ENCODE results near the gene THUMPD3. TPM values are rescaled to one million over a fixed set of nuclear protein-coding genes. Genes with fewer than 3 reads are reported as not detected.

Gene THUMPD3
- total RNA-seq, 1 donor from 2014 or later = 32.7 TPM

GRCh38 chr3:9433627-9434521 lies 71.0 kb downstream of the THUMPD3 start:
- peak overlapping the region; percentile 16 for H3K27ac Mint-ChIP-seq (ENCODE audit: unreplicated experiment)
- H3K79me2 ChIP-seq (ENCODE audit: insufficient read depth, low read length) = peaks cover 94% of the 10 kb centered on the region

GRCh38 chr3:9435316-9435715 lies 72.5 kb downstream of the THUMPD3 start:
- no peak overlapping the region for H3K27ac Mint-ChIP-seq (ENCODE audit: unreplicated experiment)
- Histone ChIP-seq H3K4me1 (ENCODE audit: insufficient read depth, low read length) (no peaks in the 10 kb centered on the region), H3K9me3 (ENCODE audit: insufficient read depth, low read depth, low read length) (no peaks in the 10 kb centered on the region), H3K4me3 (ENCODE audit: insufficient read depth, low read depth, low read length) (no peak overlapping the region), H2AFZ (ENCODE audit: low read depth, low read length) (no peak overlapping the region), H3K79me2 (ENCODE audit: insufficient read depth, low read length) (peaks cover 94% of the 10 kb centered on the region), H4K20me1 (ENCODE audit: insufficient read depth, low read length) (peaks cover 78% of the 10 kb centered on the region), H3K36me3 (ENCODE audit: insufficient read depth, low read length) (peaks cover 76% of the 10 kb centered on the region), H3K27me3 (ENCODE audit: insufficient read depth, low read length) (no peaks in the 10 kb centered on the region), H3K27ac (ENCODE audit: low read depth, low read length) (no peak overlapping the region), H3K9ac (ENCODE audit: low read length) (no peak overlapping the region), H3K4me2 (ENCODE audit: low read length) (no peak overlapping the region)
- DNase-seq (ENCODE audit: low read depth) (no peak), FAIRE-seq (no peak)
- no peak for TF ChIP-seq CTCF (IDR thresholded peaks at IDR 0.05; ENCODE audit: insufficient read depth, low read depth, low read length)
- no peak for TF ChIP-seq EZH2 (IDR thresholded peaks at IDR 0.05; ENCODE audit: insufficient read depth, low read length)
- H3K4me3 Mint-ChIP-seq (ENCODE audit: unreplicated experiment) = no peak overlapping the region
- no peaks in the 10 kb centered on the region for H3K9me3 Mint-ChIP-seq (ENCODE audit: unreplicated experiment)
- no peaks in the 10 kb centered on the region for H3K27me3 Mint-ChIP-seq (ENCODE audit: low read depth, unreplicated experiment)
- peaks cover 28% of the 10 kb centered on the region for H3K36me3 Mint-ChIP-seq (ENCODE audit: low read depth, unreplicated experiment)
- H3K4me1 Mint-ChIP-seq (ENCODE audit: low read depth, unreplicated experiment) = peaks cover 21% of the 10 kb centered on the region

More at GRCh38 chr3:9433627-9434521, 71.0 kb downstream of the THUMPD3 start:
- Histone ChIP-seq H3K9me3 (ENCODE audit: insufficient read depth, low read depth, low read length) (no peaks in the 10 kb centered on the region), H4K20me1 (ENCODE audit: insufficient read depth, low read length) (peaks cover 77% of the 10 kb centered on the region), H2AFZ (ENCODE audit: low read depth, low read length) (no peak overlapping the region), H3K4me3 (ENCODE audit: insufficient read depth, low read depth, low read length) (no peak overlapping the region), H3K27ac (ENCODE audit: low read depth, low read length) (no peak overlapping the region), H3K36me3 (ENCODE audit: insufficient read depth, low read length) (peaks cover 83% of the 10 kb centered on the region), H3K9ac (ENCODE audit: low read length) (no peak overlapping the region), H3K27me3 (ENCODE audit: insufficient read depth, low read length) (no peaks in the 10 kb centered on the region), H3K4me1 (ENCODE audit: insufficient read depth, low read length) (no peaks in the 10 kb centered on the region), H3K4me2 (ENCODE audit: low read length) (no peak overlapping the region)
- no peak for DNase-seq (ENCODE audit: low read depth)
- no peak for FAIRE-seq
- no peaks in the 10 kb centered on the region for H3K27me3 Mint-ChIP-seq (ENCODE audit: low read depth, unreplicated experiment)
- no peak overlapping the region for H3K4me3 Mint-ChIP-seq (ENCODE audit: unreplicated experiment)
- H3K4me1 Mint-ChIP-seq (ENCODE audit: low read depth, unreplicated experiment) = peaks cover 11% of the 10 kb centered on the region
- TF ChIP-seq CTCF (IDR thresholded peaks at IDR 0.05; ENCODE audit: insufficient read depth, low read depth, low read length) (no peak), EZH2 (IDR thresholded peaks at IDR 0.05; ENCODE audit: insufficient read depth, low read length) (no peak)
- no peaks in the 10 kb centered on the region for H3K9me3 Mint-ChIP-seq (ENCODE audit: unreplicated experiment)
- peaks cover 31% of the 10 kb centered on the region for H3K36me3 Mint-ChIP-seq (ENCODE audit: low read depth, unreplicated experiment)

Other genes with a start within 250 kb of the THUMPD3 start
- gene SRGAP3, start 113.4 kb upstream of the THUMPD3 start, total RNA-seq = 3.9 and 5.4 TPM in 2 replicates
- gene SETD5, start 34.6 kb downstream of the THUMPD3 start, total RNA-seq = 167 and 170 TPM in 2 replicates
- gene LHFPL4, start 190.8 kb downstream of the THUMPD3 start, total RNA-seq = 0.11 TPM in 1 of 2 replicates, not detected in the other

Data from astrocyte (in vitro differentiated cells and primary cell).